ENCODE results near the gene KRT85. TPM values are rescaled to one million over a fixed set of nuclear protein-coding genes. Genes with fewer than 3 reads are reported as not detected.

KRT85 gene
- total and polyA plus RNA-seq, 2 donors from 2014 or later = 0.58 TPM; not detected in 1

DNA sequence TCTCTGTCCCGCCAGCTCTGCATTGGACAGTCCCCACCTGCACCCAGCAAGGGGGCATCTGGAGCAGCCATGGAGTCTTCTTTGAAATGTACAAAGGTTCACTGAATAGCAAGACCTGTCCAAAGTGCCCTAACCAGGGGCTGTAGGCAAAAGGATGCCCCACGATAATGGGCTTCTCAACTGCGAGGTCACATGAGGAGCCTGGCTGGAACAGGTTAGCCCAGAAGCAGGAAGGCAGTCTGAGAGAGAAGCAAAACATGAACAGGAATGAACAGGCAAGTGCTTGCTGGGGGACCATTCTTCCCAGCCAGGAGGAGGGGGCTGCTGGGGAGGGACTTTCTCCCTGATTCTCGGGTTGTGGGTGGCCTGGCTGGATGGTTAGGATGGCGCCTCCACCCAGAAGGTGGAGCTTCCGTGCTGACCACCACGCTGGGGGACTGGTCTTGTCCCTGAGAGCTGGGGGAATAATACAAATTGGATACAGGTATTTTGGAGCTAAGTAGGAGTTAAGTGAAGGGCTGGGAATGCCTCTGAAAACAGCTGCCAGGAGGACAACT, 7.1 kb downstream of the KRT85 start:
- Histone ChIP-seq H3K9ac (ENCODE audit: low read length in 3 of 3) (no peak overlapping the region), H3K36me3 (ENCODE audit: control insufficient read depth in 2 of 3, insufficient read depth in 3 of 3, low read length in 3 of 3) (no peaks in the 10 kb centered on the region), H3K4me1 (ENCODE audit: control insufficient read depth in 2 of 3, insufficient read depth in 2 of 3, low read depth in 1 of 3, low read length in 3 of 3) (peaks cover 0 to 2% (median 0%) of the 10 kb centered on the region in 3 donors), H3K9me3 (ENCODE audit: control insufficient read depth in 2 of 3, insufficient read depth in 1 of 3, low read length in 3 of 3) (no peaks in the 10 kb centered on the region), H3K4me3 (ENCODE audit: low read length in 3 of 3) (no peak overlapping the region), H3K27me3 (ENCODE audit: control insufficient read depth, insufficient read depth, low read length) (no peaks in the 10 kb centered on the region), H3K27ac (ENCODE audit: low read depth in 2 of 2, low read length in 2 of 2) (no peak overlapping the region)
- DNase-seq (no peak), FAIRE-seq (no peak)
- TF ChIP-seq, protein P1, sequence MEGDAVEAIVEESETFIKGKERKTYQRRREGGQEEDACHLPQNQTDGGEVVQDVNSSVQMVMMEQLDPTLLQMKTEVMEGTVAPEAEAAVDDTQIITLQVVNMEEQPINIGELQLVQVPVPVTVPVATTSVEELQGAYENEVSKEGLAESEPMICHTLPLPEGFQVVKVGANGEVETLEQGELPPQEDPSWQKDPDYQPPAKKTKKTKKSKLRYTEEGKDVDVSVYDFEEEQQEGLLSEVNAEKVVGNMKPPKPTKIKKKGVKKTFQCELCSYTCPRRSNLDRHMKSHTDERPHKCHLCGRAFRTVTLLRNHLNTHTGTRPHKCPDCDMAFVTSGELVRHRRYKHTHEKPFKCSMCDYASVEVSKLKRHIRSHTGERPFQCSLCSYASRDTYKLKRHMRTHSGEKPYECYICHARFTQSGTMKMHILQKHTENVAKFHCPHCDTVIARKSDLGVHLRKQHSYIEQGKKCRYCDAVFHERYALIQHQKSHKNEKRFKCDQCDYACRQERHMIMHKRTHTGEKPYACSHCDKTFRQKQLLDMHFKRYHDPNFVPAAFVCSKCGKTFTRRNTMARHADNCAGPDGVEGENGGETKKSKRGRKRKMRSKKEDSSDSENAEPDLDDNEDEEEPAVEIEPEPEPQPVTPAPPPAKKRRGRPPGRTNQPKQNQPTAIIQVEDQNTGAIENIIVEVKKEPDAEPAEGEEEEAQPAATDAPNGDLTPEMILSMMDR (IDR thresholded peaks at IDR 0.05; ENCODE audit: borderline replicate concordance, extremely low read depth, insufficient read depth) = no peak
- intact Hi-C loops (cut with DNase I) = no loop called here

DNA sequence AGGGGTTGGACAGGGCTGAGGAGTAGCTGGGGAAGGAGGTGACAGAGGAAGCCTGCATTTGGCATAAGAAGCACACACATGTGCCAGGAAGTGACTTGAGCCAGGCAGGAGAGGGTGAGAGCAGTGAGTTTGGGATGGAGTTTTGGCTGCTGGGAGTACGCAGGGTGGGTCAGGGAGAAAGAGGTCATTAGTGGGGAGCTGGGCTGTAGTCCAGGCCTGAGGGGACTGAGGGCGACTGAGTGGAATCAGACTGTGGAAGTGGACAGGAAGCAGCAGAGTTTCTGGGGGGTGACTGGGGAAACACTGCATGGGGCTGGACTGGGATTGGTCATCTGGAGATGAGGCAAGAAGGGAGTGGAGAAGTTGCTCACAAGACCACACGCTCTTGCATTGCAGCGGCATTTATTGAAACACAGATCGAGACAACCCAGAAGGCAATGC, 7.6 kb downstream of the KRT85 start:
- intact Hi-C loops (cut with DNase I) = no loop called here
- H3K27ac ChIP-seq (ENCODE audit: low read depth in 2 of 2, low read length in 2 of 2) = no peak overlapping the region
- TF ChIP-seq, protein P1 (IDR thresholded peaks at IDR 0.05; ENCODE audit: borderline replicate concordance, extremely low read depth, insufficient read depth) = no peak
- H3K36me3 ChIP-seq (ENCODE audit: control insufficient read depth in 2 of 3, insufficient read depth in 3 of 3, low read length in 3 of 3) = no peaks in the 10 kb centered on the region
- no peaks in the 10 kb centered on the region for H3K27me3 ChIP-seq (ENCODE audit: control insufficient read depth, insufficient read depth, low read length)
- peaks cover 0 to 2% (median 0%) of the 10 kb centered on the region in 3 donors for H3K4me1 ChIP-seq (ENCODE audit: control insufficient read depth in 2 of 3, insufficient read depth in 2 of 3, low read depth in 1 of 3, low read length in 3 of 3)
- H3K9ac ChIP-seq (ENCODE audit: low read length in 3 of 3) = no peak overlapping the region
- no peak overlapping the region for H3K4me3 ChIP-seq (ENCODE audit: low read length in 3 of 3)
- DNase-seq (no peak), FAIRE-seq (no peak)
- no peaks in the 10 kb centered on the region for H3K9me3 ChIP-seq (ENCODE audit: control insufficient read depth in 2 of 3, insufficient read depth in 1 of 3, low read length in 3 of 3)

- FAIRE-seq (no peak), DNase-seq (no peak)
- no peak overlapping the region for H3K9ac ChIP-seq (ENCODE audit: low read length in 3 of 3)
- no peaks in the 10 kb centered on the region for H3K27me3 ChIP-seq (ENCODE audit: control insufficient read depth, insufficient read depth, low read length)
- intact Hi-C loops (cut with DNase I) = no loop called here
- no peak overlapping the region for H3K27ac ChIP-seq (ENCODE audit: low read depth in 2 of 2, low read length in 2 of 2)
- H3K4me1 ChIP-seq (ENCODE audit: control insufficient read depth in 2 of 3, insufficient read depth in 2 of 3, low read depth in 1 of 3, low read length in 3 of 3) = peaks cover 0 to 2% (median 0%) of the 10 kb centered on the region in 3 donors
- TF ChIP-seq, protein P1 (IDR thresholded peaks at IDR 0.05; ENCODE audit: borderline replicate concordance, extremely low read depth, insufficient read depth) = no peak
- no peak overlapping the region for H3K4me3 ChIP-seq (ENCODE audit: low read length in 3 of 3)
- no peaks in the 10 kb centered on the region for H3K36me3 ChIP-seq (ENCODE audit: control insufficient read depth in 2 of 3, insufficient read depth in 3 of 3, low read length in 3 of 3)
- H3K9me3 ChIP-seq (ENCODE audit: control insufficient read depth in 2 of 3, insufficient read depth in 1 of 3, low read length in 3 of 3) = no peaks in the 10 kb centered on the region
Measured at GRCh38 chr12:52358575-52359350, 8.5 kb downstream of the KRT85 start.

Data from kidney (tissue), 14 donors.